Type B pancreatic cell (in vitro differentiated cells): ENCODE results near the gene NFKBIE. TPM values are rescaled to one million over a fixed set of nuclear protein-coding genes. Genes with fewer than 3 reads are reported as not detected.

Source experiments
- DNase-seq: peaks from one replicate; pipeline ENCODE4 v3.0.0; 2021; ENCODE audit warnings: mixed read lengths; ENCODE audit not compliant: unreplicated experiment; ENCODE audit errors: extremely low spot score
- H3K27ac Mint-ChIP-seq: 2 replicates; pipeline ENCODE4 v1.8.0; 2021; ENCODE audit warnings: mild to moderate bottlenecking, mixed read lengths
- H3K27me3 Mint-ChIP-seq: 2 replicates; pipeline ENCODE4 v1.8.0; 2021; ENCODE audit warnings: mixed read lengths
- H3K36me3 Mint-ChIP-seq: 2 replicates; pipeline ENCODE4 v1.8.0; 2021; ENCODE audit warnings: mixed read lengths
- H3K4me1 Mint-ChIP-seq: one replicate; pipeline ENCODE4 v1.8.0; 2021; ENCODE audit warnings: mixed read lengths; ENCODE audit not compliant: unreplicated experiment
- H3K4me3 Mint-ChIP-seq: 2 replicates; pipeline ENCODE4 v1.8.0; 2021; ENCODE audit warnings: mild to moderate bottlenecking, mixed read lengths
- H3K9me3 Mint-ChIP-seq: 2 replicates; pipeline ENCODE4 v1.8.0; 2021; ENCODE audit warnings: mixed read lengths
- total RNA-seq: library from RNA; stranded (reverse); gene quantifications from 2 replicates; pipeline ENCODE4 v1.2.1, GENCODE V29; 2021; ENCODE audit warnings: low replicate concordance
- TF ChIP-seq, protein P1 (sequence below): fragments of 200-600 bp; sonication (generic); conservative IDR thresholded peaks from 2 replicates; pipeline ENCODE4 v1.5.0; 2021; ENCODE audit warnings: antibody characterized with exemption, mild to moderate bottlenecking

The NFKBIE gene
- total RNA-seq, 1 donor from 2014 or later = 9.2 TPM

DNA sequence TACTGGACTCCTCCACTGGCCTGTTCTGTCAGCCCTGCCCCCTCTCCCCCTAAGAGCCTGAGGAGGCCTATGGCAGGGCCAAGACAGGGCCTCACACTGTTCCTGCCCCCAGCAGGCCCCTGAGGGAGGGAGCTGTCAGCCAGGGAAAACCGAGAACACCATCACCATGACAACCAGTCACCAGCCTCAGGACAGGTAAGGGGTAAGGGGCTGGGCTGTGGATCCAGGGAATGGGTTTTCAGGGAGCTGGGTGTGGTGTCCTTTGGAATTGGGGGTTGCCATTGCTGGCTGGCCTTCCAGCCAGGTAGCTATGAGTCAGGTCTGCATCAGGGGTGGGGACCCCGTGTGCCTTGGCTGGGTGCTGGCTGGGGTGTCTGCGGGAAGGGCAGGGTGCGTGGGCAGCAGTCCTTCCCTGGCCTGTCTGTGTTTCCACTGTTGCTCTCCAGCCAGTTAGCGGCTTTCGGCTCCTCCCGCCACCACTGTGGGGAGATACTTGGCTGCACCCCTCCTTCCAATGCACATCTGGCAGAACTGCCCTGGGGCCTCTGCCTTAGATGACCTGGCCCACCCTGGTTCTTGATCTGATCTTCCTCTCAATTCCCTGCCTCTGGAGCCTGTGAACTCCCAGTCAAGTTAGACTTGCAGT, 38.1 kb downstream of the NFKBIE start:
- H3K36me3 Mint-ChIP-seq = no peaks in the 10 kb centered on the region
- H3K27me3 Mint-ChIP-seq = peaks cover 14% of the 10 kb centered on the region
- no peaks in the 10 kb centered on the region for H3K9me3 Mint-ChIP-seq
- peak overlapping the region; percentile 20 for H3K4me3 Mint-ChIP-seq
- H3K4me1 Mint-ChIP-seq = peaks cover 48% of the 10 kb centered on the region
- no peak overlapping the region for H3K27ac Mint-ChIP-seq
- DNase-seq = no peak
- TF ChIP-seq, protein P1, sequence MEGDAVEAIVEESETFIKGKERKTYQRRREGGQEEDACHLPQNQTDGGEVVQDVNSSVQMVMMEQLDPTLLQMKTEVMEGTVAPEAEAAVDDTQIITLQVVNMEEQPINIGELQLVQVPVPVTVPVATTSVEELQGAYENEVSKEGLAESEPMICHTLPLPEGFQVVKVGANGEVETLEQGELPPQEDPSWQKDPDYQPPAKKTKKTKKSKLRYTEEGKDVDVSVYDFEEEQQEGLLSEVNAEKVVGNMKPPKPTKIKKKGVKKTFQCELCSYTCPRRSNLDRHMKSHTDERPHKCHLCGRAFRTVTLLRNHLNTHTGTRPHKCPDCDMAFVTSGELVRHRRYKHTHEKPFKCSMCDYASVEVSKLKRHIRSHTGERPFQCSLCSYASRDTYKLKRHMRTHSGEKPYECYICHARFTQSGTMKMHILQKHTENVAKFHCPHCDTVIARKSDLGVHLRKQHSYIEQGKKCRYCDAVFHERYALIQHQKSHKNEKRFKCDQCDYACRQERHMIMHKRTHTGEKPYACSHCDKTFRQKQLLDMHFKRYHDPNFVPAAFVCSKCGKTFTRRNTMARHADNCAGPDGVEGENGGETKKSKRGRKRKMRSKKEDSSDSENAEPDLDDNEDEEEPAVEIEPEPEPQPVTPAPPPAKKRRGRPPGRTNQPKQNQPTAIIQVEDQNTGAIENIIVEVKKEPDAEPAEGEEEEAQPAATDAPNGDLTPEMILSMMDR = no peak

DNA sequence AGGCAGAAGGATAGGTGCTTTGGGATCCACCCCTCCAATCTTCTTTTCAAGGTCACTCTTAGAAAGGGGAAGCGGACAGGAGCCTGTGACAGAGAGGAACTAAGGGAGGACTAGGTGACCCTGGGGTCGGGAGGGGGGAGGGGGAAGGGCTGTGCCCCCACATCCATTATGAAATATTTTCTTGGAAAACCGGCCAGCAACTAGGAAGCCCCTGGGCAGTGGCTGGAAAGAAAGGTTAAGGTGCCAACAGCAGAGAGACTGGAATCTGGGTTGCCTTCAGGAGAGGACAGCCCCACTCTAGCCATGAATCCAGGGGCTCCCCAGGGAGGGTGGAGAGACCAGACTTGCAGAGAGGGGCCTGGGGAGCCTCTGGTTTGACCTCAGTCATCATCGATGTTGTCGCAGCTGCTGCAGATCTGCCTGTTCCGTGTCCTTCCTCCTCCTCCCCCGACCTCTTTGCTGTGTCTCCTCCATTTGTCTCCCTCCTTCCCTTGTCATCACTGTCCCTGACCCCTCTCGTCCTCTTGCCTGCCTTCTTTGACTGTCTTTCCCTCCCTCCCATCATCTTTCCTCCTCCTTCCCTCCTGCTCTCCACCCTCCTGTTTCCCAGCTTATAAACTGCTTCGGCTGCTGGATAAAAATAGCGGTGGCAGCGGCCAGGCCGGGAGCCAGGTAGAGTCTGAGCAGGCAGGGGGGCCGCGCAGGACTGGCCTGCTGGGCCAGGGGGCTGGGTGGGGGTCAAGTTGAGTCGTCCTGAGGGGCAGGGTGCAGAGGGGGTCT, 38.8 kb downstream of the NFKBIE start:
- no peaks in the 10 kb centered on the region for H3K9me3 Mint-ChIP-seq

DNA sequence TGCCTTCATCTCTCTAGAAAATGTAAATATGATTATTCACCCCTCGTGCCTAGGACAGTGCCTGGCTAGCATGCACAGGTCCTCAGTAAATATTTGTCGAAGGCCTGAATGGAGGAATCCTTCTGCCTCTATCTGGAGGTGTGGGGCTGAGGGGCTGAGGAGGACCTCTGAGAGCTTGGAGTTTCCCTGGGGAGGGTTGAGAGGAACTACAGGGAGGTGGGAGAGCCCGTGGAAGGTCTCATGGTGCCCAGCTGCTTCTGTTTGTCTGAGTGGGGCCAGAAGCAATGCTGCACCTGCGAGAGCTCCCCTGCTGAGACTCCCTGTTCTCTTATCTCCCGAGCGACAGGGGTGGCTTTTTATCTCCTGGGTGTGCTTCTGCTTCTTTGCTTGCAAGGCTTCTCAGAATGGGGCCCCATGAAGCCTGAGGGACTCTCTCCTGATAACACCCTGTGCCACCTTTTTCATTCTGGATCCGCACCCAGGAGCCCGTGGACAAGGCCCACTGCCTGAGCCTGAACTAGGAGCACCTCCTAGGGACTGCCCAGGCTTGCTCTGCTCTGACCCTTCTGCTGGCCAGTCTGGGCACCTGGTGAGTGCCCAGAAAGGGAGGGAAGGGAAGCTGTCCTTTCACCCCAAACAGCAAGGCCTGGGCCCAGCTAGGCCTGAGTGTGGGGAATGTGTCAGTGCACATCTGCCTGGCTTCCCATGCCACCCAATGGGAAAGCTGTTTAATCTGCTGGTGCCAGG, 39.6 kb downstream of the NFKBIE start:
- TF ChIP-seq, protein P1 = no peak
- H3K27ac Mint-ChIP-seq = peak overlapping the region; percentile 39
- peaks cover 18% of the 10 kb centered on the region for H3K27me3 Mint-ChIP-seq
- no peaks in the 10 kb centered on the region for H3K36me3 Mint-ChIP-seq
- H3K4me1 Mint-ChIP-seq = peaks cover 46% of the 10 kb centered on the region
- H3K9me3 Mint-ChIP-seq = no peaks in the 10 kb centered on the region
- H3K4me3 Mint-ChIP-seq = peak overlapping the region; percentile 70
- no peak for DNase-seq

More for the DNA sequence above, 38.8 kb downstream of the NFKBIE start:
- DNase-seq = no peak
- TF ChIP-seq, protein P1 = no peak
- peak overlapping the region; percentile 39 for H3K27ac Mint-ChIP-seq
- peaks cover 14% of the 10 kb centered on the region for H3K27me3 Mint-ChIP-seq
- H3K4me3 Mint-ChIP-seq = peak overlapping the region; percentile 55
- H3K36me3 Mint-ChIP-seq = no peaks in the 10 kb centered on the region
- peaks cover 48% of the 10 kb centered on the region for H3K4me1 Mint-ChIP-seq

GRCh38 chr6:44224965-44225305, 40.4 kb downstream of the NFKBIE start:
- Mint-ChIP-seq H3K27me3 (peaks cover 18% of the 10 kb centered on the region), H3K36me3 (no peaks in the 10 kb centered on the region), H3K9me3 (no peaks in the 10 kb centered on the region), H3K4me1 (peaks cover 42% of the 10 kb centered on the region), H3K27ac (no peak overlapping the region), H3K4me3 (peak overlapping the region; percentile 86)
- TF ChIP-seq, protein P1 = no peak
- DNase-seq = no peak

- H3K4me3 Mint-ChIP-seq = peak overlapping the region; percentile 86
Measured at GRCh38 chr6:44224029-44224964, 41.1 kb downstream of the NFKBIE start.

More at GRCh38 chr6:44224029-44224964, 41.1 kb downstream of the NFKBIE start:
- H3K27me3 Mint-ChIP-seq = peaks cover 18% of the 10 kb centered on the region
- peaks cover 42% of the 10 kb centered on the region for H3K4me1 Mint-ChIP-seq
- no peaks in the 10 kb centered on the region for H3K9me3 Mint-ChIP-seq
- no peaks in the 10 kb centered on the region for H3K36me3 Mint-ChIP-seq
- TF ChIP-seq, protein P1 = no peak
- peak overlapping the region; percentile 29 for H3K27ac Mint-ChIP-seq
- no peak for DNase-seq
